ENCODE measurements around the gene TLR10.

- no peak for TF ChIP-seq CTCF (conservative IDR thresholded peaks at IDR 0.05; ENCODE audit: low read depth, low read length)
- no peak for TF ChIP-seq EZH2 (IDR thresholded peaks at IDR 0.05; ENCODE audit: borderline replicate concordance, low read depth, low read length, poor library complexity, severe bottlenecking)
Observed at GRCh38 chr4:38734446-38734845, 48.3 kb downstream of the TLR10 start.
